Progenitor cell of endocrine pancreas (in vitro differentiated cells): ENCODE results near the gene PTPRU. TPM values are rescaled to one million over a fixed set of nuclear protein-coding genes. Genes with fewer than 3 reads are reported as not detected.

ENCODE experiments used
- DNase-seq: peaks from one replicate; pipeline ENCODE4 v3.0.0; 2021; ENCODE audit warnings: low spot score; ENCODE audit not compliant: unreplicated experiment
- H3K27ac Mint-ChIP-seq: 2 replicates; pipeline ENCODE4 v1.8.0; 2021; ENCODE audit warnings: mild to moderate bottlenecking, moderate library complexity, mixed read lengths
- H3K27me3 Mint-ChIP-seq: 2 replicates; pipeline ENCODE4 v1.8.0; 2021; ENCODE audit warnings: mixed read lengths
- H3K36me3 Mint-ChIP-seq: 2 replicates; pipeline ENCODE4 v1.8.0; 2022; ENCODE audit warnings: mixed read lengths; ENCODE audit not compliant: insufficient read depth
- H3K4me1 Mint-ChIP-seq: 2 replicates; pipeline ENCODE4 v1.8.0; 2021; ENCODE audit warnings: low read depth, mixed read lengths
- H3K4me3 Mint-ChIP-seq: 2 replicates; pipeline ENCODE4 v1.8.0; 2021; ENCODE audit warnings: low read depth, mild to moderate bottlenecking, moderate library complexity, mixed read lengths
- H3K9me3 Mint-ChIP-seq: 2 replicates; pipeline ENCODE4 v1.8.0; 2021; ENCODE audit warnings: low read depth, mixed read lengths
- total RNA-seq: library from RNA; stranded (reverse); gene quantifications from 2 replicates; pipeline ENCODE4 v1.2.1, GENCODE V29; 2021
- TF ChIP-seq, protein P1 (sequence below): fragments of 200-600 bp; sonication (generic); IDR thresholded peaks from one replicate; pipeline ENCODE4 v1.5.0; 2021; ENCODE audit warnings: antibody characterized with exemption, mild to moderate bottlenecking; ENCODE audit not compliant: unreplicated experiment

Gene PTPRU
- total RNA-seq, 1 donor from 2014 or later = 79.4 TPM

DNA sequence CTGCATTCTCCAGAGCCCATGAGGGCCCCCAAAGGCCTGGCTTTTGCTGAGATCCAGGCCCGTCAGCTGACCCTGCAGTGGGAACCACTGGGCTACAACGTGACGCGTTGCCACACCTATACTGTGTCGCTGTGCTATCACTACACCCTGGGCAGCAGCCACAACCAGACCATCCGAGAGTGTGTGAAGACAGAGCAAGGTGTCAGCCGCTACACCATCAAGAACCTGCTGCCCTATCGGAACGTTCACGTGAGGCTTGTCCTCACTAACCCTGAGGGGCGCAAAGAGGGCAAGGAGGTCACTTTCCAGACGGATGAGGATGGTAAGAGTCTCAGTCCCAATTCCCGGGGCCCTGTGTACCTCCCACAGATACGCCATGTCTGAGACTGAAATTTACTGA is 39.1 kb downstream of the PTPRU start:
- Mint-ChIP-seq H3K36me3 (peaks cover 22% of the 10 kb centered on the region), H3K4me1 (peaks cover 20% of the 10 kb centered on the region), H3K4me3 (no peak overlapping the region), H3K9me3 (peaks cover 4% of the 10 kb centered on the region), H3K27ac (no peak overlapping the region), H3K27me3 (no peaks in the 10 kb centered on the region)
- DNase-seq = no peak
- TF ChIP-seq, protein P1, sequence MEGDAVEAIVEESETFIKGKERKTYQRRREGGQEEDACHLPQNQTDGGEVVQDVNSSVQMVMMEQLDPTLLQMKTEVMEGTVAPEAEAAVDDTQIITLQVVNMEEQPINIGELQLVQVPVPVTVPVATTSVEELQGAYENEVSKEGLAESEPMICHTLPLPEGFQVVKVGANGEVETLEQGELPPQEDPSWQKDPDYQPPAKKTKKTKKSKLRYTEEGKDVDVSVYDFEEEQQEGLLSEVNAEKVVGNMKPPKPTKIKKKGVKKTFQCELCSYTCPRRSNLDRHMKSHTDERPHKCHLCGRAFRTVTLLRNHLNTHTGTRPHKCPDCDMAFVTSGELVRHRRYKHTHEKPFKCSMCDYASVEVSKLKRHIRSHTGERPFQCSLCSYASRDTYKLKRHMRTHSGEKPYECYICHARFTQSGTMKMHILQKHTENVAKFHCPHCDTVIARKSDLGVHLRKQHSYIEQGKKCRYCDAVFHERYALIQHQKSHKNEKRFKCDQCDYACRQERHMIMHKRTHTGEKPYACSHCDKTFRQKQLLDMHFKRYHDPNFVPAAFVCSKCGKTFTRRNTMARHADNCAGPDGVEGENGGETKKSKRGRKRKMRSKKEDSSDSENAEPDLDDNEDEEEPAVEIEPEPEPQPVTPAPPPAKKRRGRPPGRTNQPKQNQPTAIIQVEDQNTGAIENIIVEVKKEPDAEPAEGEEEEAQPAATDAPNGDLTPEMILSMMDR = no peak

DNA sequence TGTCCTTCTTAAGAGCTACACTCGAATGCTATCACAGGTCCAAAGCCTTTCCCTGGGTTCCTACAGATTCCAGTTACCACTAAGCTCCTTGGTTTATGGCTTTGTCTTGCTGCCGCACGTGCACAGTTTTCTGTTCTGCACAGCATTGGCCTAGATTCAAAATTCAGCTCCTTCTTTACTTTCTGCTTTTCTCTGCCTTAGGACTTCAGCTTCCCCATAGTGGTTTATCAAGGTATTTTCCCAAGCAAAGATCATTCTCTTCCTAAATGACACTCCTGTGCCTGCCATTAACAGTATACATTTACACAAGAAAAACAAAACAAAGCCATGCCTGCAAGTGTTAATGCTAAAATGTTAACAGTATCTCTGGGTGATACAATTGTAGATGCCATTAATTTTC is 41.8 kb downstream of the PTPRU start:
- TF ChIP-seq, protein P1 = no peak
- H3K4me3 Mint-ChIP-seq = no peak overlapping the region
- H3K27me3 Mint-ChIP-seq = no peaks in the 10 kb centered on the region
- no peak for DNase-seq
- H3K36me3 Mint-ChIP-seq = peaks cover 22% of the 10 kb centered on the region
- H3K4me1 Mint-ChIP-seq = no peaks in the 10 kb centered on the region
- no peak overlapping the region for H3K27ac Mint-ChIP-seq
- peaks cover 4% of the 10 kb centered on the region for H3K9me3 Mint-ChIP-seq

DNA sequence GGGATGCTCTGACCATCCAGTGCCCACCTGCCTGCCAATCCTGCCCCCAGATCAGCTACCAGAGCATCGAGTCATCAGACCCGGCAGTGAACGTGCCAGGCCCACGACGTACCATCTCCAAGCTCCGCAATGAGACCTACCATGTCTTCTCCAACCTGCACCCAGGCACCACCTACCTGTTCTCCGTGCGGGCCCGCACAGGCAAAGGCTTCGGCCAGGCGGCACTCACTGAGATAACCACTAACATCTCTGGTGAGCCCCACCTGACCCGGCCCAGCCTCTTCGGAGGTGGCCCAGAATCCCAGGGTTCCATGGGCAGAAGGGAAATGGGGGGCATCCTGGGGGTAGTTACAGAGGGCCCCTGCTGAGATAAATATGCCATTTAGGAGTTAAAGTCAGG is 43.1 kb downstream of the PTPRU start:
- H3K4me1 Mint-ChIP-seq = no peaks in the 10 kb centered on the region
- DNase-seq = no peak
- no peak overlapping the region for H3K4me3 Mint-ChIP-seq
- H3K9me3 Mint-ChIP-seq = peaks cover 4% of the 10 kb centered on the region
- H3K36me3 Mint-ChIP-seq = peaks cover 22% of the 10 kb centered on the region
- H3K27ac Mint-ChIP-seq = no peak overlapping the region
- TF ChIP-seq, protein P1 = no peak
- H3K27me3 Mint-ChIP-seq = no peaks in the 10 kb centered on the region

DNA sequence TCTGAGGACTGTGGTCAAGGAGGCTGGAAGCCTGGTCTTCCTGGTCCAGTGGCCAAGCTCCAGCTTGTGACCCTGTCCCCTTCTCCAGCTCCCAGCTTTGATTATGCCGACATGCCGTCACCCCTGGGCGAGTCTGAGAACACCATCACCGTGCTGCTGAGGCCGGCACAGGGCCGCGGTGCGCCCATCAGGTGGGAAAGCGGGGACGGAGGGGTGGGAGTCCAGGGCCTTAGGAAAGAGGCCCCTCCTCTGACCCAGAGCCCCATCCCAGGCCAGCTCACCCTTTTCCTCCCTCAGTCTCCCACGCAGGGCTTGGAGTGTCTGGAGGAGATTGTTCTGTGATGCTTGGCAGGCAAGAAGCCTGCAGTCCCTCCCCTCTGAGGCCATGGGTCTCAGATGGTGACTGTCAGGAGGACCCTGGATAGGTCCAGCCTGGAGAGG is 43.6 kb downstream of the PTPRU start:
- Mint-ChIP-seq H3K27me3 (no peaks in the 10 kb centered on the region), H3K9me3 (peaks cover 4% of the 10 kb centered on the region), H3K36me3 (peaks cover 22% of the 10 kb centered on the region), H3K4me1 (no peaks in the 10 kb centered on the region), H3K4me3 (no peak overlapping the region), H3K27ac (no peak overlapping the region)
- TF ChIP-seq, protein P1 = no peak
- no peak for DNase-seq

DNA sequence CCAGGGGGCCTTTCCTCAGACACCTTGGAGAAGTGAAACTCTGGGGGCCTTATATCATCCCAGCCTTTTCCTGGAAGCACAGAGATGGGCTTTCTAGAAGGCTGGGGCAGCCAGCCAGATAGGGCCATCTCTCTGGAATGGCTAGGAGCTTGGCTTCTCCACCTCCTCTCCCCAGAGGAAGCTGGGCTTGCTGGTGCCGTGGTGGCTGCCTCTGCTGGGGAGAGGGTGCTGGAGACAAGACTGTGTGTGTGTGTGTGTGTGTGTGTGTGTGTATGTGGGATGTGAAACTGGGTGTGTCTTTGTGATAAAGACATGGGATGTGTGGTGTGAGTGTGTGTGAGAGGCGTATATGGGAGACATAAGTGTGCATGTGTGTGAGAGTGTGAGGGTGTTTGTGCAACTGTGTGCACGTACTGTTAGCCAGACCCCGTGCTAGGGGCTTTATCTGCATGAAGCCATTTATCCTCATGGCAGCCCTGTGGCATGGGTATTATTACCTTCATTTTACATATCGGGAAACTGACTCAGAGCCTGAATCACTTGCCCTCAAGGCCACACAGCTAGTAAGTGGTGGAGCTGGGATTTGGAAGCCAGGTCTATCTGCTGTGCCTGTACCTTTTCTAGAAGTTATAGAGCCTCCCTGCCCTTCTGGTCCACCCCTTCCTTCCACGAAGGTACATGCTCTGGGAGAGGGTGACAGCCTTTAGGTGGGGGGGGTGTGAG is 44.2 kb downstream of the PTPRU start:
- H3K27ac Mint-ChIP-seq = no peak overlapping the region
- H3K9me3 Mint-ChIP-seq = peaks cover 4% of the 10 kb centered on the region
- DNase-seq = no peak
- no peaks in the 10 kb centered on the region for H3K27me3 Mint-ChIP-seq
- TF ChIP-seq, protein P1 = no peak
- H3K4me3 Mint-ChIP-seq = no peak overlapping the region
- peaks cover 18% of the 10 kb centered on the region for H3K36me3 Mint-ChIP-seq
- no peaks in the 10 kb centered on the region for H3K4me1 Mint-ChIP-seq
